Uterus (tissue), 4 donors: ENCODE measurements around the gene GGACT. TPM values are rescaled to one million over a fixed set of nuclear protein-coding genes. Genes with fewer than 3 reads are reported as not detected.
"Not testable (repeated sequence)": the region's sequence is repeated elsewhere in the genome, so short reads cannot be mapped to it uniquely, and the experiment has no call there.

Source experiments
- DNase-seq, 2 donors: peaks; one replicate each; pipeline ENCODE4 v3.0.0-alpha.2; 2019 to 2020
- H3K27ac ChIP-seq, 2 donors: fragments of 200-600 bp; sonication (generic); 1 replicate in 1 of 2; 2 replicates in 1 of 2; pipeline ENCODE4 v1.5.1; 2016 to 2018
- H3K27me3 ChIP-seq, 2 donors: fragments of 200-600 bp; sonication (generic); one replicate each; pipeline ENCODE4 v1.5.1; 2018 to 2019; ENCODE audit warnings: control low read depth in 1 of 2
- H3K36me3 ChIP-seq, 2 donors: fragments of 200-600 bp; sonication (generic); one replicate each; pipeline ENCODE4 v1.5.1; 2019; ENCODE audit warnings: control low read depth in 1 of 2
- H3K4me1 ChIP-seq, 2 donors: fragments of 200-600 bp; sonication (generic); one replicate each; pipeline ENCODE4 v1.5.1; 2018 to 2019; ENCODE audit warnings: control low read depth in 1 of 2
- H3K4me3 ChIP-seq, 2 donors: fragments of 200-600 bp; sonication (generic); 1 replicate in 1 of 2; 2 replicates in 1 of 2; pipeline ENCODE4 v1.5.1; 2018 to 2019; ENCODE audit warnings: mild to moderate bottlenecking in 1 of 2
- H3K9me3 ChIP-seq, 2 donors: fragments of 200-600 bp; sonication (generic); one replicate each; pipeline ENCODE4 v1.5.1; 2019; ENCODE audit warnings: control low read depth in 1 of 2
- POLR2A ChIP-seq, 2 donors: fragments of 450-650 bp; IDR thresholded peaks; one replicate each; pipeline ENCODE4 v1.6.1; 2016; ENCODE audit warnings: antibody characterized with exemption in 2 of 2, mild to moderate bottlenecking in 1 of 2, moderate library complexity in 1 of 2
- intact Hi-C: fragments of 100-400 bp; cut with DNase I; formaldehyde crosslinking; loops from one replicate; pipeline ENCODE4 v1.15.1; 2023; ENCODE audit warnings: low total_unique reads
- total RNA-seq, 4 donors: library from RNA; depleted of rRNA in 3 of 4; stranded (reverse); fragments of >200 nt in 3 of 4; gene quantifications; one replicate each; pipeline versions ENCODE4 v1.1.0 to v1.2.4, GENCODE V29; 2014 to 2023
- TF ChIP-seq, protein P1 (sequence below), 4 experiments: fragments of 200-600 bp in 2 of 4; fragments of 450-650 bp in 2 of 4; sonication (generic) in 2 of 4; IDR thresholded peaks; one replicate each; pipeline ENCODE4 v1.5.1; 2016 to 2019; ENCODE audit warnings: antibody characterized with exemption in 4 of 4, mild to moderate bottlenecking in 2 of 4, moderate library complexity in 1 of 4
- donor health status: DM: yes; HTN: yes; CAD: no.

Gene GGACT
- total RNA-seq, 4 donors from 2014 or later = 0.26 to 5.7 (median 1.1) TPM

DNA sequence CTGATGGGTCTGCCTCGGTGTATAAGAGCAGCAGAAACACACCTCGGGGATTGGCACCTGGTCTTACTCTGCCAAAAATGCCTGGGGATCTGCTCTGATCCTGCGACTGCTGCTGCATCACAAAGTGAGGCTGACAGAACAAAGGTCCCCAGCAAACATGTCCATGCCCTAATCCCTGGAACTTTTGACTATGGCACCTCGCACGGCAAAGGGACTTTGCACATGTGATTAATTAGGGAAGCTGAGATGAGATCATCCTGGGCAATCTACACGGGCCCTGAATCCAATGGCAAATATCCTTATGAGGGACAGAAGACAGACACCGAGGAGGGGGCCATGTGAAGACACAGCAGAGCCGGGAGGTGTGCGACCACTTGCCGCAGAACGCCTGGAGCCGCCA, 8.5 kb downstream of the GGACT start:
- TF ChIP-seq POLR2A (IDR thresholded peaks at IDR 0.05) = no peak
- TF ChIP-seq, protein P1, sequence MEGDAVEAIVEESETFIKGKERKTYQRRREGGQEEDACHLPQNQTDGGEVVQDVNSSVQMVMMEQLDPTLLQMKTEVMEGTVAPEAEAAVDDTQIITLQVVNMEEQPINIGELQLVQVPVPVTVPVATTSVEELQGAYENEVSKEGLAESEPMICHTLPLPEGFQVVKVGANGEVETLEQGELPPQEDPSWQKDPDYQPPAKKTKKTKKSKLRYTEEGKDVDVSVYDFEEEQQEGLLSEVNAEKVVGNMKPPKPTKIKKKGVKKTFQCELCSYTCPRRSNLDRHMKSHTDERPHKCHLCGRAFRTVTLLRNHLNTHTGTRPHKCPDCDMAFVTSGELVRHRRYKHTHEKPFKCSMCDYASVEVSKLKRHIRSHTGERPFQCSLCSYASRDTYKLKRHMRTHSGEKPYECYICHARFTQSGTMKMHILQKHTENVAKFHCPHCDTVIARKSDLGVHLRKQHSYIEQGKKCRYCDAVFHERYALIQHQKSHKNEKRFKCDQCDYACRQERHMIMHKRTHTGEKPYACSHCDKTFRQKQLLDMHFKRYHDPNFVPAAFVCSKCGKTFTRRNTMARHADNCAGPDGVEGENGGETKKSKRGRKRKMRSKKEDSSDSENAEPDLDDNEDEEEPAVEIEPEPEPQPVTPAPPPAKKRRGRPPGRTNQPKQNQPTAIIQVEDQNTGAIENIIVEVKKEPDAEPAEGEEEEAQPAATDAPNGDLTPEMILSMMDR (IDR thresholded peaks at IDR 0.05) = no peak
- Histone ChIP-seq H3K9me3 (no peaks in the 10 kb centered on the region), H3K27me3 (no peaks in the 10 kb centered on the region), H3K4me1 (no peaks in the 10 kb centered on the region), H3K27ac (no peak overlapping the region), H3K4me3 (no peak overlapping the region), H3K36me3 (no peaks in the 10 kb centered on the region)
- DNase-seq = no peak
- intact Hi-C loops = no loop called here

GRCh38 chr13:100577239-100577638, 11.3 kb downstream of the GGACT start:
- H3K27ac ChIP-seq, H3K9me3 ChIP-seq, intact Hi-C loops, H3K4me1 ChIP-seq, DNase-seq, H3K4me3 ChIP-seq, H3K27me3 ChIP-seq, H3K36me3 ChIP-seq: not testable (repeated sequence)

DNA sequence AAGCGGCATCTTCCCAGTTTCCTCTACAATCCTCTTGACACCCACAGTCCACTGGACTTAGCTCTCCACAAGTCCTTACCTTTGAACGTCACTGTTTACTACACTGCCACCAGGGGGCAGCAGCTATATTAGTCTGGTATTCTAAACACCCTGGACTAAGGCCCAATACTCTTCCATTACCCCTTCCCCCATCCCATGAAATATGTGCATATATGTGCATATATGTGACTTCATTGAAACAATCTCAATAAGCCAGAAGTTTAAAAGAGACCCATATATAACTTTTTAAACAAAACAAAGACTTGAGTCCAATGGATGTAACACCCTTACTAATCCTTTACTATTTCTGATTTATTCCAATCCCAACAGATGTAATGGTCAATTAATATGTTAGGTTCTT, 15.5 kb downstream of the GGACT start:
- intact Hi-C loops = no loop called here
- Histone ChIP-seq H3K4me3 (no peak overlapping the region), H3K27ac (no peak overlapping the region), H3K27me3 (no peaks in the 10 kb centered on the region), H3K9me3 (no peaks in the 10 kb centered on the region), H3K4me1 (no peaks in the 10 kb centered on the region), H3K36me3 (no peaks in the 10 kb centered on the region)
- DNase-seq = peak; percentile 25 to 57
- no peak for TF ChIP-seq POLR2A (IDR thresholded peaks at IDR 0.05)
- TF ChIP-seq, protein P1 (IDR thresholded peaks at IDR 0.05) = peak; percentile 37 to 48 (median 41)

DNA sequence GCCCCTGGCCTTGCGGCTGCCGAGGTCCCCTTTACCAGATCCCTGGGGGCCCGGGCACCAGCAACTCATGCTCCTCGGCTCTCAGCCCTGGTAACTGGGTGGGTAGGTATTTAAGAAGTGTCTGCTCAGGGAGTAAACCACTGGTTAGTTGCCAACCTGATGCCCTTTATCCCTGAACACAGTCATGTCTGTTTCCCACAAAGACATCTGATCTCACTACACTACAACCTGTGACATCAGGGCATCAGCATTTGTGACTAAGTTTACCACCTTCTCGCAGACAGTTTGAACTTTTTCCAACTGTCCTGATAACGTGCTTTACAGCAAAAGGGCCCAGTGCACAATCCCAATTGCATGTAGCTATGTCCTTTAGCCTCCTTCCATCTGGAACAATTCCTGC, 22.0 kb downstream of the GGACT start:
- TF ChIP-seq POLR2A (IDR thresholded peaks at IDR 0.05) = no peak
- TF ChIP-seq, protein P1 (IDR thresholded peaks at IDR 0.05) = no peak
- no peak for DNase-seq
- intact Hi-C loops = no loop called here
- Histone ChIP-seq H3K27ac (no peak overlapping the region), H3K9me3 (no peaks in the 10 kb centered on the region), H3K27me3 (no peaks in the 10 kb centered on the region), H3K4me1 (no peaks in the 10 kb centered on the region), H3K36me3 (no peaks in the 10 kb centered on the region), H3K4me3 (no peak overlapping the region)

- no peak for DNase-seq
- Histone ChIP-seq H3K36me3 (no peaks in the 10 kb centered on the region), H3K27ac (no peak overlapping the region), H3K27me3 (no peaks in the 10 kb centered on the region), H3K9me3 (no peaks in the 10 kb centered on the region), H3K4me3 (no peak overlapping the region), H3K4me1 (no peaks in the 10 kb centered on the region)
- TF ChIP-seq, protein P1 (IDR thresholded peaks at IDR 0.05) = no peak
- no peak for TF ChIP-seq POLR2A (IDR thresholded peaks at IDR 0.05)
- intact Hi-C loops = no loop called here
Measured at GRCh38 chr13:100565286-100565685, 23.3 kb downstream of the GGACT start.
